Measurements from ENCODE around the gene C1orf210.

Gene C1orf210

DNA sequence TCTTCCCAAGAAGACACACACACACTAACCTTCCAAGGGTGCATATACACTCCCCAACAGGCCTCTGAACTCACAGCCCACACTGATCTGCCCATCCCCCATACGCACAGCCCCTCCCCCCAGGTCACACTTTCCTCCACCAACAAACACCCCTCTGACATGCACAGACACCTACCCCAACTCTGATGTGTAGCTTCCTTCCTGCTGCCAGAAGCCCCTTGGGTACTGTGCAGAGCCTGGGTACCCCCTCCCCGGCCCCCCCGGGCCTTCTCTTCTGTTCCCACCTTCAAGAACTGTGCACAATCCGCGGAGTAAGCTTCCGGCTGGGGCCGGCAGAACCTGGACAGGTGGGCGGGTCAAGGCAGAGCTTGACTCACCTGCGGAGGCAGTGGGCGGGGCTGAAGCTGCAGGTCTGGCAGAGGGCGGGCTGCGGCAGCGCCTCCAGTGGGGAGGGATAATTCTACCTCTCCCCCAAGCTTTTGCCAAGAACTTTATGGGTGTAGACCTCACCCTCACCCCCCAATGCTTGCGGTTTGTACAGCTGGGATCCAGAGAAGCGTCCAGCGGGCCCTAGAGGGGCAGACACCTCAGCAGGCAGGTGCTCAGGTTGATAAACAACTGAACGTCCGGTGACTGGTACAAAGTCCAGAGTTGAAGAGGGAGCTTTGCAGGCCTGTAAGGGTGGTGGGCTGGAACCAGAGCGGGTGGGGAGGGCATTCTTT, at the start of gene C1orf210:
Gene C1orf210, minus strand, starts transcription at position 313 of the 722 bp plus-strand sequence. CDS start 2,311 bp downstream, outside the sequence.
- DNase-seq: peak; percentile 89

DNA sequence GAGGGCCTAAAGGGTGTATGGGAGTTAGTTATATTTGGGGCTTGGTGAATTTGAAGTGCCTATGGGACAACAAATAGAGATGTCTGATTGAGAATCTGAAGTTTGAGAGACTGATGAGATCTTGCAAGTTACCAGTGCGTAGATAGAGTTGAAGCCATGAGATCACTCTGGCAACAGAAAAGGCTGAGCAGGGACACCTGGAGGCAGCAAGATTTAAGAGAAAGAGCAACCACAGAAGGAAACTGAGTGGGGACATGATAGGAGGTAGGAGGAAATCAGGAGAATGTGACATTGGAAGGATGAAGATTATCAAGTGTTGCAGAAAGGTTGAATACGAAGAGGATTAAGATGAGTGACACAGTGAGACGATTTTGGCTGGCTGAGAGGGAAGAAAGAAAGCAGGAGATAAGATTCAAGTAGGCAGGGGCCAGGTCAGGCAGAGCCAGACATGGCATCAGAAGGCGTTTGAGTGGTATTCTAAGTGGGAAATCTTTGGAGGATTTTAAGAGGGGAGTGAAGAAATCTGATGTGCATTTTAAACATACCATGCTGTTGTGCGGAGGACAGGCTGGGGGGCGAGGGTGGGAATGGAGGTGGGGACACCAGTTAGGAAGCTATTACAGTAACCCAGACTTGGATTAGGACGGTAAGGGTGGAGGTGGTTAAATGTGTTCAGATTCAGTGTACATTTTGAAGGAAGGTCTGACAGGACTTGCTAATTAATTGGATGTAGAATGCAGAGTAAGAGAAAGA, 49.2 kb upstream of the C1orf210 start:
- no peak for DNase-seq

DNA sequence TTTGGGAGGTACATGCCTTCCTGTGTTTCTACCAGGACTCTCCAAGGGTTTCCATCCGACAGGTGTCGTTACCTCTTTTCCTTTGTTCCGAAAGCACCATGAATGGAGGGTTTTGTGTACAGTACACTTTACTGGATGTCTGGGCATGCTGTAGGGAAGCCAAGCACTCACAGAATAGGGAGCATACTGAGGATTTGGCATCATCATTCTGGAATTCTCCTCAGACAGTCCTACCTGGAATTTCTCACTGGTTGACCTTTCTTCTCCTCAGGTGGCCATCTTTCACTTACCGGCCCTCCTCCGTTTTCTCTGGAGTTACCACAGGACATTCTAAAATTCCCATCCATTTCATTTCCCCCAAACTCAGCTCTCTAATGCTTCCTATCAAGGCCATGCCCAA, 46.3 kb upstream of the C1orf210 start:
- no peak for DNase-seq

GRCh38 chr1:43329995-43330751, 44.8 kb upstream of the C1orf210 start:
- DNase-seq: no peak

DNA sequence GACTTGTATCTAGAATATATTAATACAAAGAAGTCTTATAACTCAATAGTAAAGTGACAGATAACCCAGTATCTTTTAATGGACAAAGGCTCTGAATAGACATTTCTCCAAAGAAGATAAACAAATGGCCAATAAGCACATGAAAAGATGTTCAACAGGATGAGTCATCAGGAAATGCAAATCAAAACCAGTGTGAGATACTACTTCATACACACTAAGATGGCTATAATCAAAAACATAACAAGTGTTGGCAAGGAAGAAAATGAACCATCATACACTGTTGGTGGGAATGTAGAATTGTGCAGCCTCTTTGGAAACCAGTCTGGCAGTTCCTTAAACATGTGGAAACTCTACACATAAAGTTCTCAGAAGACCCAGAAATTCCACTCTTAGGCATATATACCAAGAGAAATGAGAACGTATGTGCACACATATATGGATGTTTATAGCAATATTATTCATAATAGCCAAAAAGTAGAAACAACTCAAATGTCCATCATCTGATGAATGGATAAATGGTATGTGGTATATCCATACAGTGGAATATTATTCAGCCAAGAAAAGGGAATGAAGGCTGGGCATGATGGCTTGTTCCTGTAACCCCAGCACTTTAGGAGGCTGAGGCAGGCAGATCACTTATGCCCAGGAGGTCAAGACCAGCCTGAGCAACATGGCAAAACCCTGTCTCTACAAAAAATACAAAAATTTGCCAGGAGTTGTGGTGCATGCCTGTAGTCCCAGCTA, 42.3 kb upstream of the C1orf210 start:
- DNase-seq: no peak

DNA sequence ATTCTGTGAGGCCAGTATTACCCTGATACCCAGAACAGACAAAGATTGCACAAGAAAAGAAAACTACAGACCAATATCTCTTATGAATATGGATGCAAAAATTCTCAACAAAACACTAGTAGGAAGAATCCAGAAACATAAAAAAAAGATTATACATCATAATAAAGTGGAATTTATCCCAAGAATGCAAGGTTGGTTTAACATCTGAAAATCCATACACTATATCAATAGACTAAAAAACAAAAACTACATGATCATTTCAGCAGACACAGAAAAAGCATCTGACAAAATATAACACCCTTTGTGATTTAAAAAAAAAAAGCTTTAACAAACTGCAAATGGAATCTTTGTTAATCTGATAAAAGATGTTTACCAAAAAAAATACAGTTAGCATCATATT, 40.0 kb upstream of the C1orf210 start:
- no peak for DNase-seq

DNA sequence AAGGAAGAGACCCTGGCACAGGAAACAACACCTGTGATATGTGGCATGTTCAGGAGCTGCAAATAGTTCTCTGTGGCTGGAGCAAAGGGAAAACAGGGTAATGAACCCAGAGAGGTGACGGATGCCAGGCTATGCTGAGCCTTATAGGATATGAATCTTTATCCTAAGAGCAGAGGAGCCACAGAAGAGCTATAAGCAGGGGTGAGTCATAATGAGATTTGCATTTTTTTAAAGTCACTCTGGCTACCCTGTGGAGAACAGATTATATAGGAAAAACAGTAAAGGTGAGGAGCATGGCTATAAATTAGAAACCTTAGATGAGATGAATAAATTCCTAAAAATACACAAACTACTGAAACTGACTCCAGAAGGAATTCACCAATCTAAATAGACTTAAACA, 39.4 kb upstream of the C1orf210 start:
- DNase-seq: no peak

DNA sequence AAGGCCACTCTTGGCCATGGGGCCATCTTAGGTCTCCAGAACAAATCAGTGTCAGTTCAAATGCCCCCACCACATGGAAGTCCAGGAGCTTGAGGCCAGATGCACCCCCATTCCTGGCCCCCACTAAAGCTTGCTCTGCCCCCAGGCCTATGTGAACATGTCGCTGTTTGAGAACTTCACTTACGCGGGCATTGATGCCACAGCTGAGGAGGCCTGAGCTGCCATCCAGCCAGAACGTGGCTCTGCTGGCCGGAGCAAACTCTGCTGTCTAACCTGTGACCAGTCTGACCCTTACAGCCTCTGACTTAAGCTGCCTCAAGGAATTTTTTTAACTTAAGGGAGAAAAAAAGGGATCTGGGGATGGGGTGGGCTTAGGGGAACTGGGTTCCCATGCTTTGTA, 37.1 kb upstream of the C1orf210 start:
- no peak for DNase-seq

GRCh38 chr1:43321331-43321891, 36.0 kb upstream of the C1orf210 start:
- DNase-seq: no peak

GRCh38 chr1:43319766-43320165, 34.4 kb upstream of the C1orf210 start:
- no peak for DNase-seq

- DNase-seq: no peak
Measured at GRCh38 chr1:43319288-43319687, 33.9 kb upstream of the C1orf210 start.

- DNase-seq: no peak
Measured at GRCh38 chr1:43318831-43319230, 33.5 kb upstream of the C1orf210 start.

DNA sequence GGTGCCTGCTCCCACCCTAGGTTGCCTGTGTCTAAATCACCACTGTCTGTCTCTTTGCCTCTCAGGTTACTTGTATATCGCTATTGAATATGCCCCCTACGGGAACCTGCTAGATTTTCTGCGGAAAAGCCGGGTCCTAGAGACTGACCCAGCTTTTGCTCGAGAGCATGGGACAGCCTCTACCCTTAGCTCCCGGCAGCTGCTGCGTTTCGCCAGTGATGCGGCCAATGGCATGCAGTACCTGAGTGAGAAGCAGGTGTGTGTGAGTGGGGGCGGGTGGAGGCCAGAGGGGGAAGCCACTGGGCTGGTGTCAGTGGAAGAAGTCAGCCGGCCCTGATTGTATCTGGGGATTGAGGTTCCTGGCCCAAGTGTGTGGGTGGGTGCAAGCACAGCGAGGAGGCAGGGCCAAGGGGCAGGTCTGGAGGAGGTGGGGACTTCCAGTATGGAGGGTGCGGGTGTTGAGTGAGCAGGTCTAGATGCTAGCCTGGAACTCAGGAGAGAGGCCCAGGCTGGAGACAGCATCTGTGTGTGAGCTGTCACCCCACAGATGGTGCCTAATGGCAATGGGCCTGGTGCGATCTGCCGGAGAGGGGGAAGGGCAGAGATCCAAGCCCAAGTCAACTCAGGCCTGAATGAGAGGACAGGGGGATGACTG, 32.6 kb upstream of the C1orf210 start:
- no peak for DNase-seq

DNA sequence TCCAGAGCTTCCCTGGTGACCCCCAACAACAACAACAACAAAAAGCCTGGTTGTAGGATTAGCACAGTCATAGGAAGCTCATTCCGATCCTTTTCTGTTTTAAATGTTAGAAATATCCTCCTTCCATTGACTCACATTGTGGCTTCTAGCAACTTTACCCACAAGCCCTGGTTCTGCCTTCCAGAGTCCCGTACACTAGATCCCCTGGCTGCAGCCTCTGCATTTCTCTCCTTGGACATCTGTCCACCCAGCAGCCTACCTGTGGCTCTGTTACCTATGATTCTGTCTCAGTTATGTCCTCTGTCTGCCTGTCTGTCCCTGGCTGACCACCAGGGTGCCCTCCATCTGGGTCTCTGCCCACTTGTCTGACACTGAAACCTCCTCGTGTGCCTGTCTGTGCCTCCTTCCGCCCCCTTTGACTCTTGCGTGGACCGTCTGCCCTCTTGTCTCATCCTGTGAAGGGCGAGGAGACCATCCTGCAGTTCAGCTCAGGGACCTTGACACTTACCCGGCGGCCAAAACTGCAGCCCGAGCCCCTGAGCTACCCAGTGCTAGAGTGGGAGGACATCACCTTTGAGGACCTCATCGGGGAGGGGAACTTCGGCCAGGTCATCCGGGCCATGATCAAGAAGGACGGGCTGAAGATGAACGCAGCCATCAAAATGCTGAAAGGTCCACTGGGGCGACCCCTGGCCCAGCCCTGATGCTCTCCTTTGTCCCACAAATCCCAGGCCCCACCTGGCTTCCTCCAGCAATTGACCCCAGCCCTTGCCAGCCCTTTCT, 31.5 kb upstream of the C1orf210 start:
- no peak for DNase-seq

DNA sequence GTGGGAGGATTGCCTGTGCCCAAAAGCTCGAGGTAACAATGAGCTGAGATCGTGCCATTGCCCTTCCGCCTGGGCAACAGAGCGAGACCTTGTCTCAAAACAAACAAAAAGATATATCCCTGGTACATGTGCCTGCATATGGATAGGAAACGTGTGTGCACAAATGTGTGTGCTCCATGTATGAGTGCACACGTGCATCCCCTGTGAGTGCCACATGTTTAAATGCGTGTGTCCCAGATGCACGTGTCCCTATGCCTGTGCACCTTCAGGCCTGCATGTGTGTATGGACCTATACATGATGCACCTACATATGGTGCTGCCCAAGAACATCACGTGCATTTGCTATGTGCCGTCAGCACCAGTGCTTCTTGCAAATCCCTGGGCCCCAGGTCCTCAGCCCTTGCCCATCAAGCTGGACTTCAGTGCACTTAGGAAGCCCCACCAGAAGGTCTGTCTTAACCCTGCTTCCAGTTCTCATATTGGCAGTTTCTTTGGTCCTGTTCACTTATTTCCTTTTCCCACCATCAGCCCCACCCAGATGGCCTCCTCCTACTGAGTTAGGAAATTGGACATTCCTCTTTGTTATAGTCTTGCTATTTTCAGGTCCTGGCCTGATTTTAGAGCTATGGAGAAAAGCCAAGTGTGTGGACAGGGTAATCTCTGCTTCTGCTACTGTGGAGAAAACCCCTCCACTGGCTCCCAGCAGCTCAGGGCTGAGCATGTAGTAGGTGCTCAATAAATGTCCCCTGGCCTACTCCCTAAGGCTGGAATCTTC, 30.8 kb upstream of the C1orf210 start:
- no peak for DNase-seq

- no peak for DNase-seq
Measured at GRCh38 chr1:43315481-43315880, 30.1 kb upstream of the C1orf210 start.

DNA sequence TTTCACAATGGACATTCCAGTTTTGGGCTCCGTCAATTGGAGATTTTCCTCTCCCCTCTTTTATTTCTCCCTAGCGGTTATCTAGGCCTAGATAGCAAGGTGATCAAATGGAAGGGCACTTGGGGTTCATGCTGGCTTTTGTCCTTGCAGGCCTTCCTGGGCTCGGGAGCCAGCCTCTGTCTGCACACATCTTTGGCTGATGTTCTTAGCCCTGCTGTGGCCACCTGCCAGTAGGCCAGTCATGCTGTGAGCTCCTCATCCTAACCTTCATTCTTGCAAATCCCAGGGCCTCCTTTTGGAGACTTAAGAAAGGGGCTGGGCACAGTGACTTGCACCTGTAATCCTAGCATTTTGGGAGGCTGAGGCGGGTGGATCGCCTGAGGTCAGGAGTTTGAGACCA, 28.9 kb upstream of the C1orf210 start:
- DNase-seq: no peak

GRCh38 chr1:43313771-43314170, 28.4 kb upstream of the C1orf210 start:
- no peak for DNase-seq

GRCh38 chr1:43312663-43313515, 27.5 kb upstream of the C1orf210 start:
- no peak for DNase-seq

All from DMS79 treated with DMSO at 0.1 percent for 48 hours (cell line).